NCI-H2171 (cell line): ENCODE measurements around the gene SPPL2C.
A peak's percentile ranks its signal among the peaks of the same experiment; 100 is the strongest.

ENCODE experiments used
- DNase-seq: peaks from one replicate; lab custom pipeline; 2025; lab: John Stamatoyannopoulos, UW

Gene SPPL2C

DNA sequence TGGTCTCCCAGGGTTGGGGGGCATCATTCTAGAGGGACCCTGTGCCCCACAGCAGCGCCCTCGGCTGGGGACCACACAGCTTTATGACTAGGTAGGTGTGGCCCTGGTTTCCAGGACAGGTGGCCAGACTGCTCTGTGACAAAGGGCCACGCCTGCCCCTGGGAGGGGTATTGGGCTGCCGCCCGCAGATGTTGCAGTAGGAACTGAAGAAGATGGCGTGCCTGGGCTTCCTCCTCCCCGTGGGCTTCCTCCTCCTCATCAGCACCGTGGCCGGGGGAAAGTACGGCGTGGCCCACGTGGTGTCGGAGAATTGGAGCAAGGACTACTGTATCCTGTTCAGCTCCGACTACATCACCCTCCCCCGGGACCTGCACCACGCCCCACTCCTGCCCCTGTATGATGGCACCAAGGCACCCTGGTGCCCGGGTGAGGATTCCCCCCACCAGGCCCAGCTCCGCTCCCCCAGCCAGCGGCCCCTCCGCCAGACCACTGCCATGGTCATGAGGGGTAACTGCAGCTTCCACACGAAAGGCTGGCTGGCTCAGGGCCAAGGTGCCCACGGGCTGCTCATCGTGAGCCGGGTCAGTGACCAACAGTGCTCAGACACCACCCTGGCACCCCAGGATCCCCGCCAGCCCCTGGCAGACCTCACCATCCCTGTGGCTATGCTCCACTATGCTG lies at the start of gene SPPL2C:
TSS of gene SPPL2C (plus strand) at position 187 of the 681 bp plus-strand sequence. CDS start at position 213, 26 bp downstream.
- DNase-seq: no peak

GRCh38 chr17:45800816-45801215 lies 43.9 kb upstream of the SPPL2C start:
- DNase-seq: no peak

DNA sequence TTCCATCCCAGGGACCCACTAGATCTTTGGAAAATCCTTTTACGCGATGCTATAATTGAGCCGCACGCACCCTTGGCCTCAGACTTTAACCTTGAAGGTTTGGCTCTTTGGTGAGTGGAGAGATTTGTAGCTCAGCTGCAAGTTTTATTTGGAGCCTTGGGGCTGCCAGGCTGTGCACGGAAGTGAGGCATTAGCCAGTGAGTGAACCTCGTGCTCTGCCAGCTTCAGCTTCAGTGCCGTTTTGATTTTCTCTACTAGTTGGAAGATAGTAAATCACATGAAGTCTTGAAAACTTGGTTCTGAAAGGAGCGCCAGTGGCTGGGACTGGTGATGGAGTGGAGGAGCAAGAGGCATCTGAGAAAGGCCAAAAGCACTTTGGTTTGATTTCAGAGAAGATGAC lies 43.3 kb upstream of the SPPL2C start:
- DNase-seq: no peak

DNA sequence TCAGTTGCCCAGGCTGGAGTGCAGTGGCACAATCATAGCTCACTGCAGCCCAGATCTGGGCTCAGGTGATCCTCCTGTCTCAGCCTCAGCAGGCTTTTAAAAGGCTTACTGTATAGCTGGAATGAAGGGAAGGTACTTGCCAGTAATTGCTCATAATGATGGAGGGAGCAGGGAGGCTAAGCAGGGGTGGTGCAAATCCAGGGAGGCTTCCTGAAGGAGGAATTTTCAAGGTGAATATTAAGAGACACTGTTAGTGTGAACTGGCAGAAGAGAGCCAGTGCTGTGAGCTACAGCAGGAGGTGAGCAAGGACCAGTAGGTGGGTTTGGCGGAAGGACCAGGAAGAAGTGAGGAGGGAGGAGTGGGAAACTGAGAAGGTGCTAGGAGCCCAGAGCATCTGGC lies 35.8 kb upstream of the SPPL2C start:
- no peak for DNase-seq

- DNase-seq: peak; percentile 93
Measured at GRCh38 chr17:45809499-45809898, 35.2 kb upstream of the SPPL2C start.

- DNase-seq: no peak
Measured at GRCh38 chr17:45812102-45812501, 32.6 kb upstream of the SPPL2C start.

DNA sequence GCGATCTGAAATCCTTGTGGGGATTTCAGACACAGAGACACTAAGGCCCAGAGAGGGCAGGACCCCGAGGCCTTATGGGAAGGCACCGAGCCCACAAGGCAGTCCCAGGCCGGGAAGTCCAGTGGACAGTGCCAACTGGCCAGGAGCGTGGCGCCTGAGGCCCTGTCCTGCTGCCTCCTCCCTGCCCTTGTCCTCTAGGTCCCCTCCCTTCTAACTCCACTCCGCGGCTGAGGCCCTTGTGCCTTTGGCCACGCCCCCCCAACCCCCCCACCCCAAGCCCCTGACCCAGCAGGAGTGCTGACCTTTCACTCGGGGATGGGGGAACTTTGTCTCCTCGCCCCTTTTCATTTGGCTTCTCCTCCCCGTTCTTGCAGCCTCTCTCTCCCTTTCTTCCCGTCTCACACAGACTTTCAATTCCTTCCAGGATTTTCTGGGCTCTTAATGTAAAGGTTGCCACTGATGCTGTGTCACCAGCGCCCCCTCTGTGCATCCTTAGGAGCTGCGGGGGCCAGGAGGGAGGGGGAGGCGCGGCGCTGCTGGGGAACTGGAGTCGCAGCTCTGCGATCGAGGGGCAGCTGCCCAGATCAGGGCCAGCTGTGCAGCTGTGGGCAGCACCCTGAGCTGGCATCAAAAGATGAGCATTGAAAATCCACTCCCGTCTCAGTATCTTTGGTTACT lies 31.5 kb upstream of the SPPL2C start:
- DNase-seq: no peak

DNA sequence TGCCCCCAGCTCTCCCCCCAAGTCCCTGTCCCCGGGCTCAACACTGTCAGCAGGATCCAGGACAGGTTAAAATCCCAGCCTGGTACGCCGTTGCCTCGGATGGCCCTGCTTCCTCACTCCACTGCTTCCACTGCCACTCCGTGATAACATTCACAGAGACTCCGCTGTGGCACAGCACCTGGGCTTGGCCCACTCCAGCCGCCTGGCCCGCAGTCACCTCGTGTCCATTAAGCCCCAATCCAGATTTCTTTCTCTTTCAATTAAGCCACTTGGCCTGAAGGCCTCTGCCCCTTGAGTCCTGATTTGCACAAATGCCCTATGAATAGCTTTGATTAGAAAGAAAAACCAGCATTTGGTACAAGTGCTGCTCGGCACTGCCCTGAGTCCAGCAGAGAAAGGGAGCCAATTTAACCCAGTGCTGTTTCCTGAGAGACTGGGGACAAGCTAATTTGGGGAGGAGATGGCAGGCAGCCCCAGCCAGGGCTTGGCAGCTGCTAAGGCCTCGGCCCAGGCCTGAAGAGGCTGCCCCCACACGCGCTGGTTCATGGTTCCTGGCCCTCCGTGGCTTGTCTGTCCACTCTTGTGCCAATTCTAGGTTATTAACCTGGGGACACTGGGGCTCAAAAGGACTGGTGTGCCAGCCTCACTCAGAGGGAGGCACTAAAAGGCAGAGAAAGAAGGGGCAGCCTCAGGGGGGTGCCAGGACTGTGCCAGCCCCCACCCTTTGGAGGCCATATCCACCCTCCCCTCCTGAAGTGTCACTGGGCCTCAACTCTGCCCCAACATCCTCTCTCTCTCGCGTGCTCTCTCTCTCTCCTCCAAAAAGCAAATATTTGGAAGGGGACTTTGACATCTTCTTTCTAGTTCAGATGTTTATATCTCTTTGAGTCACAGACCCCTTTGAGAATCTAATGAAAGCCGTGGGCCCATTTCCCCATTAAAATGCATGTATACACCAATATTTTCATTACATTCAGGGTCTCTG lies 29.8 kb upstream of the SPPL2C start:
- DNase-seq: no peak

DNA sequence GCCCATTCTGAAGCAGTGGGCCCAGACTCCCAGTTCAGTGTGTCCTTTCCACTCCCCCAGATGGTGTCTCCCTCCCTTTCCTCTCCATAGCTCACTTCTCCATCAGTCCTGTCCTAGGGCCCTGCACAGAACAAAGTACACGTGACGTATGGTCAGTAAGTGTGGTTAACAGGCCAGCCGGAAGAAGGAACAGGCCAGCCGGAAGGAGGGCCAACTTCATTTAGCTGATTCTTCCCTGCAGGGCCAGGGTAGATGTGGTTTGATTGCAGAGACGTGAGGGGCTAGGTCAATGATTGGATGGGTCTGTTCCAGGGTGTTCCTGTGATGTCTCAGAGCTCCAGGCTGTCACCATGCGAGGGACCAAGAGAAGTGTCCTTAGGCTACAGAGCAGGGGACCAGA lies 28.9 kb upstream of the SPPL2C start:
- no peak for DNase-seq

- DNase-seq: no peak
Measured at GRCh38 chr17:45818041-45818440, 26.6 kb upstream of the SPPL2C start.

DNA sequence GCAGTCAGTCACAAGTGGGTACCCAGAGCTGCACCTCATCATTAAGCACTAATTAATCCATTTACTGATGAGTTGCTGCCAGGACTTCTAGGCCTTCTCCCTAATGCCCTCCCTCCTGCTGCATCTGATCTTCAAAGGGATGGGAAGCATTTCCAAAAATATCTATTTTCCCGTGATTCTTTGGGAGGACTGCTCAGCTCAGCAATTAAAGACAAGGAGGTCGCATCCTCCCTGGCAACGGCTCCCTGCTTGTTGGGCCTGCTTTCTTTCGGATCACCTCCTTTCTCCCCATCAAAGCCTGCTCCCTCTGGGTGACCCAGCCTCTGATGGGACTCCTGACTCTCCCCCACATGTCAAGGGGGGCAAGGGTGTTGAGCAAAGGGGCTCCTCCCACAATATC lies 26.0 kb upstream of the SPPL2C start:
- DNase-seq: no peak

DNA sequence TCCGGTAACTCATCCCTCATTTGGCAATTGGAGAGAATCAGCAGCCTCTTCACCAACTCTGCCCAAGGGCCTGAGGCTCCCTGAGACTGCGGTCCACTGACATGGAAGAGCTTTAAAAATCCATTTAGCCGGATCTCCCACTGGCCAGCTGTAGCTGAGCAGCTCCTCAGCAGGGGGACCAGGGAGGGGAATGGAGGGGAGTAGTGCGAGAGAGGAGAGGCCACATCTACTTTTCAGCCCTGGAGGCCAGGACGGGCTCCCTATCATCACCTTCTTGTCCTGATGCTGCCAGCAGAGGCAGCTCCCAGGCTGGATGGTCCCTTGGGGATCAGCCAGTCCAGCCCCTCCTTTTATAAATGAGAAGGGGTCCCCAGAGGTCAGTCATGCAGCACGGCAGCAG lies 25.0 kb upstream of the SPPL2C start:
- DNase-seq: no peak

GRCh38 chr17:45820052-45820780 lies 24.5 kb upstream of the SPPL2C start:
- DNase-seq: no peak

DNA sequence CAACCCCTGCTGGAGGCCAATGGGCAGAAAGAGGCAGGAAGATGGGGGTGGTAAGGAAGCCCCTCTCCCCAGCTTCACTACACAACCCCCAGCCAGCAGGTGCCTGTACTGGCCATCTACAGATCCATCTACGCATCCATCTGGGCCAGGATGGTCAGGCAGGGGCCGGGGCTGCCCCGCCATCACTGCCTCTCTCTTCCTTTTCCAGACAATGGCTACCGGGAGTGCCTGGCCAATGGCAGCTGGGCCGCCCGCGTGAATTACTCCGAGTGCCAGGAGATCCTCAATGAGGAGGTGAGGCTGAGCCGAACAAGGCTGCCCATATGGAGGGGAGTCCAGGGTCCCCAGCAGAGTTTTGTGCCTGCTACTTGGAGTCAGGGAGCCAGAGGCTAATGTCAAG lies 23.5 kb upstream of the SPPL2C start:
- DNase-seq: no peak

- DNase-seq: no peak
Measured at GRCh38 chr17:45823598-45823997, 21.1 kb upstream of the SPPL2C start.

DNA sequence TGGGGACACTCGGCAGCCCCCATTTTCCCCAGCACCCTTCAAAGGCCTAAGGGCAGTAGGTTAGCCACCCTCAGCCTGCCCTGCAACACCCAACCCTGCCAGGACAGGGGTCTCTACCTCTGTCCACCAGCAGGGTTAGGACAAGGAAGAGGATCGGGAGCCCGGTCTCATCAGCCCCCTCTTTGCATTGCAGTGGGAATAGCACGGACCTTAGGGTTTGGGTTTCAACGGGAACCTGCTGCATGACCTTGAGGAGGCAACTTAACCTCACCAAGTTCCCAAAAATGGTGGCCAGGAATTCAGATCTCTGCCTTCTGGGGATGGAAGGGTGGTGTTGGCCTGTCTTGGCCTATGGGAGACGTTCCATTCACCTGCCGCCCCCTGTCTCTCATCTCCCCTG lies 20.2 kb upstream of the SPPL2C start:
- DNase-seq: no peak

- no peak for DNase-seq
Measured at GRCh38 chr17:45824901-45825492, 19.7 kb upstream of the SPPL2C start.

- no peak for DNase-seq
Measured at GRCh38 chr17:45825792-45826191, 18.9 kb upstream of the SPPL2C start.

- no peak for DNase-seq
Measured at GRCh38 chr17:45826919-45827588, 17.6 kb upstream of the SPPL2C start.

GRCh38 chr17:45828171-45828570 lies 16.5 kb upstream of the SPPL2C start:
- no peak for DNase-seq

DNA sequence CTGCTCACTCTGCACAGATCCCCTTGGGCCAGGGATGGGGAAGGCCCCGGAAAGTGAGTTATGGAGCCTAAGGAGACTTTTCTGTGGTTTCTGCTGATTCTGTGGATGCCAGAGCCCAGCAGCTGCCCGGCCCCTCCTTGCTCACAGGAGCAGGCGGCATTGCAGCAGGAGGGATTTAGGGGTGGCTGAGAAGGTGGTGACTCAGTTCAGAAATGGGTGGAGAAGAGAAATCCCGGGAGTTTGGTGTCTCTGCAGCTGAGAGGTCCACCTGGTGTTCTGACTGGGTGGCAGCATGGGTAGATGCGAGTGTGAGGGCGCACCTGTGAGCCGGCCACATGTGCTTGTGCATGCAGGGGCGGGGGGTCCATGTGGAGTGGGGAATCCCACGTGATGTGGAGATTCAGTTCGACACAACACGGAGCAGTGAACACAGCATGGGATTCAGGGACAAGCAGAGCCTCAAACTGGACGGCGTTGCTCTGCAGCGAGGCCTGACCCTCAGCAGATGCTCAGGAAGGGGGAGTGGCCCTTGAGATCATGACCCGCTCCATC lies 16.0 kb upstream of the SPPL2C start:
- no peak for DNase-seq
